ENCODE data around the gene ROGDI. TPM values are rescaled to one million over a fixed set of nuclear protein-coding genes. Genes with fewer than 3 reads are reported as not detected.

ROGDI gene
- total and polyA plus RNA-seq, 2 of the 13 experiments (the other 11 are each of a cell fraction or from before 2014, with no cell fraction given): 19.2 to 42.1 TPM

- TF ChIP-seq ZNF878 (CRISPR knock-in tag; IDR thresholded peaks at IDR 0.05) (no peak), NFIC (IDR thresholded peaks at IDR 0.05; ENCODE audit: low read length) (no peak), KDM1A (CRISPR knock-in tag; IDR thresholded peaks at IDR 0.05) (peak; percentile 70), ZNF543 (CRISPR knock-in tag; IDR thresholded peaks at IDR 0.05) (peak; percentile 50; the same call in 1 of the 2 replicates), MXD1 (CRISPR knock-in tag; IDR thresholded peaks at IDR 0.05) (peak; percentile 92), SNAI1 (CRISPR knock-in tag; IDR thresholded peaks at IDR 0.05; ENCODE audit: borderline replicate concordance) (0 out of 2 replicates have a peak, but pooled peaks have one; percentile 65), PHF21A (CRISPR knock-in tag; IDR thresholded peaks at IDR 0.05) (peak; percentile 90), ZMYM4 (CRISPR knock-in tag; IDR thresholded peaks at IDR 0.05) (peak; percentile 26; the same call in 1 of the 2 replicates), ZNF20 (CRISPR knock-in tag; IDR thresholded peaks at IDR 0.05) (no peak; the same call in 1 of the 2 replicates), DRAP1 (CRISPR knock-in tag; IDR thresholded peaks at IDR 0.05) (peak; percentile 82), ZNF678 (CRISPR knock-in tag; IDR thresholded peaks at IDR 0.05) (peak; percentile 77; the same call in 1 of the 2 replicates), MYNN (CRISPR knock-in tag; IDR thresholded peaks at IDR 0.05; ENCODE audit: low read depth) (0 out of 2 replicates have a peak, but pooled peaks have one; percentile 24), ZMAT3 (CRISPR knock-in tag; conservative IDR thresholded peaks at IDR 0.05) (peak; percentile 70; the same call in 1 of the 2 replicates), YEATS4 (CRISPR knock-in tag; IDR thresholded peaks at IDR 0.05; ENCODE audit: borderline replicate concordance) (peak; percentile 64; the same call in 1 of the 2 replicates), ZNF460 (CRISPR knock-in tag; IDR thresholded peaks at IDR 0.05; ENCODE audit: borderline replicate concordance) (peak; percentile 98), KLF11 (CRISPR knock-in tag; IDR thresholded peaks at IDR 0.05) (0 out of 2 replicates have a peak, but pooled peaks have one; percentile 68), GABPB1 (CRISPR knock-in tag; IDR thresholded peaks at IDR 0.05) (peak; percentile 94), YEATS2 (CRISPR knock-in tag; IDR thresholded peaks at IDR 0.05; ENCODE audit: borderline replicate concordance) (peak; percentile 88; the same call in 1 of the 2 replicates), ZSCAN31 (CRISPR knock-in tag; IDR thresholded peaks at IDR 0.05; ENCODE audit: low read depth) (peak; percentile 76; the same call in 1 of the 2 replicates), RARA (CRISPR knock-in tag; IDR thresholded peaks at IDR 0.05) (peak; percentile 16; the same call in 1 of the 2 replicates)
- TF ChIP-seq, protein P1, sequence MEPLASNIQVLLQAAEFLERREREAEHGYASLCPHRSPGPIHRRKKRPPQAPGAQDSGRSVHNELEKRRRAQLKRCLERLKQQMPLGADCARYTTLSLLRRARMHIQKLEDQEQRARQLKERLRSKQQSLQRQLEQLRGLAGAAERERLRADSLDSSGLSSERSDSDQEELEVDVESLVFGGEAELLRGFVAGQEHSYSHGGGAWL (CRISPR knock-in tag; IDR thresholded peaks at IDR 0.05): peak; percentile 91
- TF ChIP-seq, protein P2, sequence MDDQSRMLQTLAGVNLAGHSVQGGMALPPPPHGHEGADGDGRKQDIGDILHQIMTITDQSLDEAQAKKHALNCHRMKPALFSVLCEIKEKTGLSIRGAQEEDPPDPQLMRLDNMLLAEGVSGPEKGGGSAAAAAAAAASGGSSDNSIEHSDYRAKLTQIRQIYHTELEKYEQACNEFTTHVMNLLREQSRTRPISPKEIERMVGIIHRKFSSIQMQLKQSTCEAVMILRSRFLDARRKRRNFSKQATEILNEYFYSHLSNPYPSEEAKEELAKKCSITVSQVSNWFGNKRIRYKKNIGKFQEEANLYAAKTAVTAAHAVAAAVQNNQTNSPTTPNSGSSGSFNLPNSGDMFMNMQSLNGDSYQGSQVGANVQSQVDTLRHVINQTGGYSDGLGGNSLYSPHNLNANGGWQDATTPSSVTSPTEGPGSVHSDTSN (CRISPR knock-in tag; IDR thresholded peaks at IDR 0.05; ENCODE audit: borderline replicate concordance): no peak
- TF ChIP-seq, protein P3, sequence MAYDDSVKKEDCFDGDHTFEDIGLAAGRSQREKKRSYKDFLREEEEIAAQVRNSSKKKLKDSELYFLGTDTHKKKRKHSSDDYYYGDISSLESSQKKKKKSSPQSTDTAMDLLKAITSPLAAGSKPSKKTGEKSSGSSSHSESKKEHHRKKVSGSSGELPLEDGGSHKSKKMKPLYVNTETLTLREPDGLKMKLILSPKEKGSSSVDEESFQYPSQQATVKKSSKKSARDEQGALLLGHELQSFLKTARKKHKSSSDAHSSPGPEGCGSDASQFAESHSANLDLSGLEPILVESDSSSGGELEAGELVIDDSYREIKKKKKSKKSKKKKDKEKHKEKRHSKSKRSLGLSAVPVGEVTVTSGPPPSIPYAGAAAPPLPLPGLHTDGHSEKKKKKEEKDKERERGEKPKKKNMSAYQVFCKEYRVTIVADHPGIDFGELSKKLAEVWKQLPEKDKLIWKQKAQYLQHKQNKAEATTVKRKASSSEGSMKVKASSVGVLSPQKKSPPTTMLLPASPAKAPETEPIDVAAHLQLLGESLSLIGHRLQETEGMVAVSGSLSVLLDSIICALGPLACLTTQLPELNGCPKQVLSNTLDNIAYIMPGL (CRISPR knock-in tag; IDR thresholded peaks at IDR 0.05; ENCODE audit: borderline replicate concordance in 1 of 2, low read depth in 1 of 2): peak in 1 of 2 experiments; percentile 86; a peak in 3 of 4 replicates
- TF ChIP-seq, protein P4, sequence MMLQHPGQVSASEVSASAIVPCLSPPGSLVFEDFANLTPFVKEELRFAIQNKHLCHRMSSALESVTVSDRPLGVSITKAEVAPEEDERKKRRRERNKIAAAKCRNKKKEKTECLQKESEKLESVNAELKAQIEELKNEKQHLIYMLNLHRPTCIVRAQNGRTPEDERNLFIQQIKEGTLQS (CRISPR knock-in tag; IDR thresholded peaks at IDR 0.05): peak; percentile 56; the same call in 1 of the 2 replicates
Measured at GRCh38 chr16:4766875-4767628, 35.4 kb downstream of the ROGDI start, which contains the start of gene ZNF500 (continued).
